Endothelial cell of umbilical vein (primary cell): Measurements from ENCODE around the gene THSD7A.

Source experiments
- POLR2A ChIP-seq: IDR thresholded peaks from 2 replicates; pipeline ENCODE4 v1.6.1; 2012; ENCODE audit warnings: low read depth, mild to moderate bottlenecking, control low read depth, low read length
- TF ChIP-seq, protein P1 (sequence below), 2 donors: IDR thresholded peaks; 1 replicate in 1 of 2; 2 replicates in 1 of 2; pipeline ENCODE4 v1.5.1; 2011; ENCODE audit warnings: low read length in 2 of 2, mild to moderate bottlenecking in 2 of 2, moderate library complexity in 2 of 2, control low read depth in 1 of 2, inconsistent platforms in 1 of 2, low read depth in 1 of 2; ENCODE audit not compliant: insufficient read depth in 1 of 2; ENCODE audit errors: extremely low read depth in 1 of 2

DNA sequence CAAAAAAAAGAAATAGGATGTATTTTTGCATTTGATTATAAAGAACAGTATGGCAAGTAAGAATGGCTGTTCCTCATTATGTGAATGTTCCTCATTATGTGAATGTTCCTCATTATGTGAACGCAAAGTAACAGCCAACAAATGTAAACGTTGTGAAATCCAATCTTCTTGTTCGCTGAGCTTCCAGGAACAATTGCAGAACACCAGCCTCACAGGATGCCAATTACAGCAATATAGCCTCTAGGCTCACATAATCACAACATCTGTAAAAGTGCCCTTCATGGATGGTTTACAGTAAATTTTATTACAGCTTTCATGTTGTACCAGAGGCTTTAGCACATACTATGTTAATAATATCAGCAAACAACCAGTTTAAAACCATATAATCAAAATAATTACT, 71.6 kb downstream of the THSD7A start:
- no peak for TF ChIP-seq POLR2A
- TF ChIP-seq, protein P1, sequence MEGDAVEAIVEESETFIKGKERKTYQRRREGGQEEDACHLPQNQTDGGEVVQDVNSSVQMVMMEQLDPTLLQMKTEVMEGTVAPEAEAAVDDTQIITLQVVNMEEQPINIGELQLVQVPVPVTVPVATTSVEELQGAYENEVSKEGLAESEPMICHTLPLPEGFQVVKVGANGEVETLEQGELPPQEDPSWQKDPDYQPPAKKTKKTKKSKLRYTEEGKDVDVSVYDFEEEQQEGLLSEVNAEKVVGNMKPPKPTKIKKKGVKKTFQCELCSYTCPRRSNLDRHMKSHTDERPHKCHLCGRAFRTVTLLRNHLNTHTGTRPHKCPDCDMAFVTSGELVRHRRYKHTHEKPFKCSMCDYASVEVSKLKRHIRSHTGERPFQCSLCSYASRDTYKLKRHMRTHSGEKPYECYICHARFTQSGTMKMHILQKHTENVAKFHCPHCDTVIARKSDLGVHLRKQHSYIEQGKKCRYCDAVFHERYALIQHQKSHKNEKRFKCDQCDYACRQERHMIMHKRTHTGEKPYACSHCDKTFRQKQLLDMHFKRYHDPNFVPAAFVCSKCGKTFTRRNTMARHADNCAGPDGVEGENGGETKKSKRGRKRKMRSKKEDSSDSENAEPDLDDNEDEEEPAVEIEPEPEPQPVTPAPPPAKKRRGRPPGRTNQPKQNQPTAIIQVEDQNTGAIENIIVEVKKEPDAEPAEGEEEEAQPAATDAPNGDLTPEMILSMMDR (IDR thresholded peaks at IDR 0.05; ENCODE audit: extremely low read depth in 1 of 2, insufficient read depth in 1 of 2, low read depth in 1 of 2, low read length in 2 of 2): no peak
